Measurements from ENCODE around the gene YPEL1.

DNA sequence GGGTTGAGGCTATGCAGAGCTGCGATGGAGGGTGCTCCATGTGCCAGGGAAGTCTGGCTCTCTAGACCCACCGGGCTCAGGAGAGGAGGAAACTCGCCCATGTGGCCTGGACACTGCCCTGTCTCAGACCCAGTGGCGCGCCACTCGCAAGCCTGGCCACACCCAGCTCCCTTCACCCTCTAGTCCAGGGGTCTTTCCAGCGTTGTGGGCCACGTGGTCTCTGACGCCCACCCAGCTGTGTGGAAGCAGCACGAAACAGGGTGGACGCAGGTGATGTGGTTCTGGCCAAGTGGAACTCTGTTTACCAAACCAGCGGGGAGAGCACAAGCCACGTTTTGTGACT lies 41.6 kb downstream of the YPEL1 start:
- TF ChIP-seq EZH2 (IDR thresholded peaks at IDR 0.05; ENCODE audit: borderline replicate concordance, low read length) (no peak), CTCF (conservative IDR thresholded peaks at IDR 0.05 in 1 of 2, IDR thresholded peaks at IDR 0.05 in 1 of 2; ENCODE audit: extremely low read depth in 1 of 2, insufficient read depth in 1 of 2, low read depth in 1 of 2, low read length in 2 of 2) (no peak)
